ENCODE measurements around the gene LRIG1. TPM values are rescaled to one million over a fixed set of nuclear protein-coding genes. Genes with fewer than 3 reads are reported as not detected.

LRIG1 gene
- total and polyA plus RNA-seq, 9 of the 15 experiments (the other 6 are each of a cell fraction or from before 2014, with no cell fraction given) = 0.05 to 0.38 (median 0.13) TPM; not detected in 3

DNA sequence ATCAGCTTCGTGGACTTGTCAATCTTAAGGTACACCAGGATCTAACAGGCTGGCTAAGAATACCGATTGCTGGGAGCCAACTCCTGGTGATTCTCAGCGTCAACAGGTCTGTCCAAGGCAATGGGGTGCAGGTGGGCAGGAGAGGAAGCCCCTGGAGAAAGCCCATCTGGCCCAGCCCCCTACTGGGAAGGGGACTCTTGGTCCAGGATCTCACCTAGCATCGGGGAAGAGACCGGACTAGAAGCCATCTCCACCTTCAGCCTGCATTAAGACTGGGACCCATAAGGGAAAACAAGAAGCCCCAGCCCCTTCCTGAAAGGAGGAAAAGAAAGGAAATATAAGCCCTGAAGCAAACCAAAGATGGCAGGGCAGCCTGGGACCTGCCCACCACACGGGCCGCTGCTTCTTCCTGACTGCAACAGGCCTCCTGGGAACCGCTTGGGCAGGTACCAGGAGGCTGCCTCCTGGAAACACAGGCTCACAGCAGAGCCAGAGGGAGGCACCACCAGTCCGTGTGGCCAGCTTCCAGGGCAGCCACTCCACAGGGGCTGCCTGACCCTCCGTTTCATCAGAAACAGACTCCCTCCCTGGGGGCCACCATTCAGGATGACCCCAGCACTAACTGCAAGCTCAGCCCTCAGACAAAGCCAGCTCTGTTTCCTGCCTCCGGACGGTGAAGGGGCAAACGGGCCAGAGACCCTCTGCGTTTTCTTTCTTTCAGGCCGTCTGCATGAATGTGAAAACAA lies 100.2 kb downstream of the LRIG1 start (continued):
- no peak for TF ChIP-seq NR4A1 (CRISPR knock-in tag; IDR thresholded peaks at IDR 0.05)
- TF ChIP-seq NR4A1 (tag; IDR thresholded peaks at IDR 0.05) = no peak
- no peak for TF ChIP-seq ARID4B (CRISPR knock-in tag; IDR thresholded peaks at IDR 0.05)

- no peaks in the 10 kb centered on the region for H3K9me3 ChIP-seq (replicated peaks; ENCODE audit: control insufficient read depth, insufficient read depth, low read depth, low read length)
- in situ Hi-C loops (cut with MboI) = loop anchor here (10.0 kb wide), 1 partner anchor 425 kb away; no protein-coding TSS in a partner anchor
- no peak overlapping the region for H3K4me2 ChIP-seq (ENCODE audit: insufficient read depth, low read length)
- peaks cover 0 to 6% of the 10 kb centered on the region in 2 experiments; a peak in 1 of 5 replicates for H3K27me3 ChIP-seq (ENCODE audit: control insufficient read depth in 2 of 2, insufficient read depth in 2 of 2, low read length in 2 of 2)
- H3K27ac ChIP-seq (ENCODE audit: extremely low read depth, low read depth, low read length) = no peak overlapping the region
- H3K79me2 ChIP-seq (ENCODE audit: control insufficient read depth, insufficient read depth, low read length) = no peaks in the 10 kb centered on the region
- 54% methylated on average over 9 of the region's 10 CpGs for WGBS (ENCODE audit: insufficient coverage, low coverage, missing lambda C conversion rate)
- H3K4me1 ChIP-seq (replicated peaks in 1 of 2; ENCODE audit: control insufficient read depth in 2 of 2, insufficient read depth in 2 of 2, low read length in 2 of 2) = peaks cover 0 to 6% of the 10 kb centered on the region in 2 experiments; a peak in 3 of 5 replicates
- CTCF ChIA-PET (ENCODE audit: low intra/inter-chr PET ratio) = no interaction called here
- H3K9me1 ChIP-seq (ENCODE audit: control insufficient read depth, insufficient read depth, low read length) = no peaks in the 10 kb centered on the region
- no TSS peak for BruUV-seq (replicated peaks)
- H2AFZ ChIP-seq (ENCODE audit: low read depth, low read length) = no peak overlapping the region
- TF ChIP-seq ZNF764 (CRISPR knock-in tag; IDR thresholded peaks at IDR 0.05; ENCODE audit: low read depth) = no peak
- no peak for TF ChIP-seq NFRKB (IDR thresholded peaks at IDR 0.05; ENCODE audit: low read depth)
- TF ChIP-seq TARDBP (IDR thresholded peaks at IDR 0.05) = no peak
- TF ChIP-seq ZEB2 (IDR thresholded peaks at IDR 0.05) = no peak
- TF ChIP-seq MTA3 (IDR thresholded peaks at IDR 0.05; ENCODE audit: borderline replicate concordance) = no peak
- no peak for TF ChIP-seq PTRF (tag; IDR thresholded peaks at IDR 0.05)
- no peak for TF ChIP-seq ZNF12 (CRISPR knock-in tag; IDR thresholded peaks at IDR 0.05)
- TF ChIP-seq SMC3 (conservative IDR thresholded peaks at IDR 0.05; ENCODE audit: insufficient read depth, low read depth, low read length) = no peak
- TF ChIP-seq POLR3G (IDR thresholded peaks at IDR 0.05; ENCODE audit: extremely low read depth, insufficient read length, insufficient replicate concordance) = no peak
- TF ChIP-seq, protein P1, sequence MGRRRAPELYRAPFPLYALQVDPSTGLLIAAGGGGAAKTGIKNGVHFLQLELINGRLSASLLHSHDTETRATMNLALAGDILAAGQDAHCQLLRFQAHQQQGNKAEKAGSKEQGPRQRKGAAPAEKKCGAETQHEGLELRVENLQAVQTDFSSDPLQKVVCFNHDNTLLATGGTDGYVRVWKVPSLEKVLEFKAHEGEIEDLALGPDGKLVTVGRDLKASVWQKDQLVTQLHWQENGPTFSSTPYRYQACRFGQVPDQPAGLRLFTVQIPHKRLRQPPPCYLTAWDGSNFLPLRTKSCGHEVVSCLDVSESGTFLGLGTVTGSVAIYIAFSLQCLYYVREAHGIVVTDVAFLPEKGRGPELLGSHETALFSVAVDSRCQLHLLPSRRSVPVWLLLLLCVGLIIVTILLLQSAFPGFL (CRISPR knock-in tag; IDR thresholded peaks at IDR 0.05) = no peak
- TF ChIP-seq CHD1 (IDR thresholded peaks at IDR 0.05; ENCODE audit: low read length) = no peak
- FAIRE-seq (no peak), ATAC-seq (no peak), DNase-seq (ENCODE audit: extremely low read depth in 1 of 4, low spot score in 3 of 4) (no peak)
- intact Hi-C loops (cut with micrococcal nuclease) = no loop called here
- no peaks in the 10 kb centered on the region for H4K20me1 ChIP-seq (replicated peaks; ENCODE audit: control insufficient read depth, insufficient read depth, low read length)
- H3K36me3 ChIP-seq (ENCODE audit: control insufficient read depth, insufficient read depth, low read length) = no peaks in the 10 kb centered on the region
- H3K9ac ChIP-seq (ENCODE audit: insufficient read depth in 1 of 2, low read depth in 2 of 2, low read length in 2 of 2) = no peak overlapping the region
- POLR2A ChIA-PET = no interaction called here
- no peak overlapping the region for H3K4me3 ChIP-seq
These were observed 101.1 kb downstream of the LRIG1 start for GRCh38 chr3:66399529-66400232.
